Stomach (tissue), 9 donors: ENCODE results near the gene MYO9B. TPM values are rescaled to one million over a fixed set of nuclear protein-coding genes. Genes with fewer than 3 reads are reported as not detected.

Source experiments
- DNase-seq, 2 donors: peaks; one replicate each; pipeline versions ENCODE4 v3.0.0 to v3.0.0-alpha.2; 2013 to 2019
- H3K27ac ChIP-seq, 5 donors: fragments of 200-600 bp in 4 of 5; sonication (generic) in 4 of 5; one replicate each; pipeline ENCODE4 v1.5.1; 2013 to 2019; ENCODE audit warnings: mild to moderate bottlenecking in 1 of 5, moderate library complexity in 1 of 5
- H3K27me3 ChIP-seq, 3 donors: fragments of 200-600 bp; sonication (generic); one replicate each; pipeline ENCODE4 v1.5.1; 2017 to 2019; ENCODE audit warnings: mixed run types in 1 of 3
- H3K36me3 ChIP-seq, 4 donors: fragments of 200-600 bp; sonication (generic); 1 replicate in 3 of 4; 2 replicates in 1 of 4; pipeline ENCODE4 v1.5.1; 2016 to 2019
- H3K4me1 ChIP-seq, 4 donors: fragments of 200-600 bp; sonication (generic); one replicate each; pipeline ENCODE4 v1.5.1; 2016 to 2019
- H3K4me3 ChIP-seq, 4 donors: fragments of 200-600 bp; sonication (generic) in 3 of 4; one replicate each; pipeline ENCODE4 v1.5.1; 2016 to 2019; ENCODE audit warnings: mild to moderate bottlenecking in 1 of 4
- H3K9me3 ChIP-seq, 4 donors: fragments of 200-600 bp; sonication (generic); one replicate each; pipeline ENCODE4 v1.5.1; 2016 to 2019
- EP300 ChIP-seq: sonication (generic); formaldehyde crosslinking; IDR thresholded peaks from one replicate; pipeline ENCODE4 v1.6.1; 2017; ENCODE audit warnings: antibody characterized with exemption
- POLR2A ChIP-seq, 4 donors: fragments of 450-650 bp; IDR thresholded peaks; one replicate each; pipeline ENCODE4 v1.6.1; 2016; ENCODE audit warnings: antibody characterized with exemption in 4 of 4, control low read depth in 2 of 4, mild to moderate bottlenecking in 1 of 4, moderate library complexity in 1 of 4
- POLR2AphosphoS5 ChIP-seq, 3 donors: sonication (generic); formaldehyde crosslinking; IDR thresholded peaks; one replicate each; pipeline ENCODE4 v1.6.1; 2016; ENCODE audit warnings: antibody characterized with exemption in 3 of 3
- WGBS, 5 donors: extraction: QIAGEN DNeasy Blood & Tissue Kit in 3 of 5; methylation state at CpG; one replicate each; pipeline versions ENCODE4 v1.1.5 to v1.1.7; 2013 to 2018; 5-methylcytosine and 5-hydroxymethylcytosine counted together
- intact Hi-C: fragments of 100-400 bp; cut with DNase I; formaldehyde crosslinking; loops from one replicate; pipeline ENCODE4 v1.15.1; 2023; ENCODE audit warnings: low total_unique reads
- polyA plus RNA-seq, 3 donors: library from polyadenylated mRNA; stranded (reverse); fragments of 200-250 nt; gene quantifications; one replicate each; pipeline ENCODE4 v1.2.3, GENCODE V29; 2013
- total RNA-seq, 5 donors: library from RNA; depleted of rRNA; stranded (reverse); fragments of >200 nt; gene quantifications; one replicate each; pipeline versions ENCODE4 v1.1.0 to v1.2.3, GENCODE V29; 2014 to 2016
- TF ChIP-seq, protein P1 (sequence below), 7 experiments: fragments of 450-650 bp in 4 of 7; fragments of 200-600 bp in 3 of 7; sonication (generic) in 3 of 7; IDR thresholded peaks; one replicate each; pipeline ENCODE4 v1.5.1; 2016 to 2019; ENCODE audit warnings: antibody characterized with exemption in 7 of 7, control low read depth in 2 of 7, mild to moderate bottlenecking in 1 of 7
- donor health status: healthy with polysubstance abuse.
- donor health status: Bipolar disorder and iron deficiency.
- donor health status: healthy.

Gene MYO9B
- total and polyA plus RNA-seq, 8 donors: 30.2 to 265 (median 62.5) TPM

DNA sequence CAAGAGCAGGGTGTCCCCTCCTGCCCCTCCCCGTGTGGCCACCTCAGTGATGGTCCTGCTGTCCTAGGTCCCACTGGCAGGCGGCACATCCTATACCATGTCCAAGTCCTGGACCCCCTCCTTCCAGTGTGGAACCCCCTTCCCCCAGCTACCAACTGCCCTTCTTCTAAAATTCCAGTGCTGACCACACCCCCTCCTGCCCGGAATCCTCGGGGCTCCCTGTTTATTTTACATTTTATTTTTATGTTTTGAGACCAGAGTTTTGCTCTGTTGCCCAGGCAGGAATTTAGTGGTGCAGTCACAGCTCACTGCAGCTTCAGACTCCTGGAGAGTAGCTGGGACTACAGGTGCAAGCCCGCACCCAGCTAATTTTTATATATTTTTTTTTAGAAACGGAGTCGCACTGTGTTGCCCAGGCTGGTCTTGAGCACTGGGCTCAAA, 48.0 kb upstream of the MYO9B start:
- no peak for DNase-seq
- WGBS, 5 donors: 52 to 58% (median 56%) methylated on average over 7 of the region's 7 CpGs
- Histone ChIP-seq H3K36me3 (no peaks in the 10 kb centered on the region), H3K4me1 (peaks cover 6 to 15% (median 11%) of the 10 kb centered on the region in 4 donors), H3K9me3 (peaks cover 8 to 24% (median 21%) of the 10 kb centered on the region in 4 donors), H3K27me3 (peaks cover 0 to 75% (median 47%) of the 10 kb centered on the region in 3 donors), H3K4me3 (no peak overlapping the region), H3K27ac (no peak overlapping the region)
- TF ChIP-seq EP300 (no peak), POLR2A (IDR thresholded peaks at IDR 0.05) (no peak), POLR2AphosphoS5 (IDR thresholded peaks at IDR 0.05) (no peak)
- TF ChIP-seq, protein P1, sequence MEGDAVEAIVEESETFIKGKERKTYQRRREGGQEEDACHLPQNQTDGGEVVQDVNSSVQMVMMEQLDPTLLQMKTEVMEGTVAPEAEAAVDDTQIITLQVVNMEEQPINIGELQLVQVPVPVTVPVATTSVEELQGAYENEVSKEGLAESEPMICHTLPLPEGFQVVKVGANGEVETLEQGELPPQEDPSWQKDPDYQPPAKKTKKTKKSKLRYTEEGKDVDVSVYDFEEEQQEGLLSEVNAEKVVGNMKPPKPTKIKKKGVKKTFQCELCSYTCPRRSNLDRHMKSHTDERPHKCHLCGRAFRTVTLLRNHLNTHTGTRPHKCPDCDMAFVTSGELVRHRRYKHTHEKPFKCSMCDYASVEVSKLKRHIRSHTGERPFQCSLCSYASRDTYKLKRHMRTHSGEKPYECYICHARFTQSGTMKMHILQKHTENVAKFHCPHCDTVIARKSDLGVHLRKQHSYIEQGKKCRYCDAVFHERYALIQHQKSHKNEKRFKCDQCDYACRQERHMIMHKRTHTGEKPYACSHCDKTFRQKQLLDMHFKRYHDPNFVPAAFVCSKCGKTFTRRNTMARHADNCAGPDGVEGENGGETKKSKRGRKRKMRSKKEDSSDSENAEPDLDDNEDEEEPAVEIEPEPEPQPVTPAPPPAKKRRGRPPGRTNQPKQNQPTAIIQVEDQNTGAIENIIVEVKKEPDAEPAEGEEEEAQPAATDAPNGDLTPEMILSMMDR (IDR thresholded peaks at IDR 0.05): no peak
- intact Hi-C loops: no loop called here

DNA sequence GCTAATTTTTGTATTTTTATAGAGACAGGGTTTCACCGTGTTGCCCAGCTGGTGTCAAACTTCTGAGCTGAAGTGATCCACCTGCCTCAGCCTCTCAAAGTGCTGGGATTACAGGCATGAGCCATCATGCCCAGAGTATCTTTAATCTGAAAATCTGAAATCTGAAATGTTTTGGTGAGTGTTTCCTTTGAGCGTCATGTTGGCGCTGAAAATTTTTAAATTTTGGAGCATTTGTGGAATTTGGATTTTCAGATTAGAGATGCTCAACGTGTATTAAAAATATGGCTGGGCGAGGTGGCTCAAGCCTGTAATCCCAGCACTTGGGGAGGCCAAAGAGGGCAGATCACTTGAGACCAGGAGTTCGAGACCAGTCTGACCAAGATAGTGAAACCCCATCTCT, 43.8 kb upstream of the MYO9B start:
- 85 to 91% (median 90%) methylated on average over 6 of the region's 6 CpGs for WGBS, 5 donors
- intact Hi-C loops: no loop called here
- Histone ChIP-seq H3K36me3 (no peaks in the 10 kb centered on the region), H3K4me3 (no peak overlapping the region), H3K9me3 (no peaks in the 10 kb centered on the region), H3K27me3 (peaks cover 0 to 51% (median 21%) of the 10 kb centered on the region in 3 donors), H3K4me1 (peaks cover 0 to 5% (median 1%) of the 10 kb centered on the region in 4 donors), H3K27ac (no peak overlapping the region)
- TF ChIP-seq, protein P1 (IDR thresholded peaks at IDR 0.05): no peak
- TF ChIP-seq POLR2AphosphoS5 (IDR thresholded peaks at IDR 0.05) (no peak), EP300 (no peak), POLR2A (IDR thresholded peaks at IDR 0.05) (no peak)
- DNase-seq: no peak

DNA sequence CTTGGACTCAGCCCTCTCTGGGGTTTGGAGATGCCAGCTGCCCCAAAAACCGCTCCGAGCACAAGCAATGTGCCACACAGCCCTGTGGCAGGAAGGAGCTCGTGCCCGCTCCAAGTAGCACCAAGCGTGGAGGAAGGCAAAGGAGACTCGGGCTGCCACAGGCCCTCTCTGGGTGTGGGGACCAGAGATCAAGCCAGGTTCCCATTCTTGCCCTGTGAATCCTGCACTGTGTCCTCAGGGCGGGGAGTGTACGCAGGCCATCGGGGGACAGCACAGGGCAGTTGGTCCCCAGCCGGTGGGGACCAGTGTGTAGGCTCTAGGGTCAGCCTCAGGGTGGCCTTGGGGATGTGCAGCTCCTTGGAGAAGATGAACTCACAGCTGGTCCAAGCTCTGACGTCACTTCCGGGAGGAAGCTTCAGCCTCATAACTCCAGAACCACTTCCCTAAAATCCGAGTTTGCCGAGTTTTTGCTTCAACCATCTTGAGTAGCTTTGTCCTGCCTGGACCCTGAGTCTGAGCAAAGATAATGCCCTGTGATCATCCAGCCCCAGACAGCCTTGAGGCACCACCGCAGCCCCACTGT, 39.6 kb upstream of the MYO9B start:
- no peaks in the 10 kb centered on the region for H3K36me3 ChIP-seq
- DNase-seq: peak; percentile 29 to 49
- no peak for TF ChIP-seq POLR2A (IDR thresholded peaks at IDR 0.05)
- TF ChIP-seq, protein P1 (IDR thresholded peaks at IDR 0.05): no peak
- H3K27me3 ChIP-seq: peaks cover 0 to 40% (median 0%) of the 10 kb centered on the region in 3 donors
- WGBS, 5 donors: 76 to 88% (median 81%) methylated on average over 11 to 15 of the region's 15 CpGs
- intact Hi-C loops: no loop called here
- H3K9me3 ChIP-seq: no peaks in the 10 kb centered on the region
- H3K27ac ChIP-seq: no peak overlapping the region
- H3K4me1 ChIP-seq: no peaks in the 10 kb centered on the region
- H3K4me3 ChIP-seq: no peak overlapping the region

DNA sequence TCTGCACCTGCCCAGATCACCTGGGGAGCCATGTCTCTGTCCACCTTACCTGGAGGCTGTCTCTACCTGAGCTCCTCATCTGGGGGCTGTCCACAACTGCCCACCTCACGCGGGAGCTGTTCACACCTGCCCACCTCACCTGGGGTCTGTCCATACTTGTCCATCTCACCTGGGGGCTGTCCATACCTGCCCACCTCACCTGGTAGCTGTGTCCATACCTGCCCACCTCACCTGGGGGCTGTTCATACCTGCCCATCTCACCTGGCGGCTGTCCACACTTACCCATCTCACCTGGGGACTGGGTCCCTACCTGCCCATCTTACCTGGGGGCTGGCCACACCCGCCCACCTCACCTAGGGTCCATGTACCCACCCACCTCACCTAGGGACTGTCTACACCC, 38.9 kb upstream of the MYO9B start:
- peaks cover 0 to 40% (median 0%) of the 10 kb centered on the region in 3 donors for H3K27me3 ChIP-seq
- no peak for TF ChIP-seq POLR2AphosphoS5 (IDR thresholded peaks at IDR 0.05)
- no peak for TF ChIP-seq POLR2A (IDR thresholded peaks at IDR 0.05)
- TF ChIP-seq, protein P1 (IDR thresholded peaks at IDR 0.05): no peak
- no peak for TF ChIP-seq EP300
- intact Hi-C loops: no loop called here
- no peak for DNase-seq
- no peaks in the 10 kb centered on the region for H3K9me3 ChIP-seq
- WGBS, 5 donors: 75 to 92% (median 86%) methylated on average over 3 to 4 of the region's 4 CpGs
- H3K4me1 ChIP-seq: peaks cover 0 to 2% (median under 1%) of the 10 kb centered on the region in 4 donors
- H3K36me3 ChIP-seq: no peaks in the 10 kb centered on the region
- no peak overlapping the region for H3K27ac ChIP-seq
- H3K4me3 ChIP-seq: no peak overlapping the region
